ENCODE results near the gene CLEC2D.
"Not testable (repeated sequence)": the region's sequence is repeated elsewhere in the genome, so short reads cannot be mapped to it uniquely, and the experiment has no call there.

Gene CLEC2D

DNA sequence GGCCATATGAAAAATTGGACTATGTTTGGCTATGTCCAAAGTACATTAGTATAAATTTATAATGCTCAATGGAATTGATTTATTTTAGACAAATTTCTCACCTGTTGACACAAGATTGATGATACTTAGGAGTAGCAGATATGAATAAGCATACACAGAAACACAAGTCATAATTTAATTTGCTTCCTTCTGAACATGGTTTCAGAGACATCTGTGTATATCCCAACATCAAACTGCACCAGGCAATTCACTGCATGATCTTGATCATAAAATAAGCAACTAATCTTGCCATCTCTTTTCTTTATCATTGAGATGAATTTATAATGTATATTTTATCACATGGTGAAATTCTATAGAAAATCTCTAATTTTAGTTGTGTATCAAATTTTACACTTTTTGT, 59.6 kb downstream of the CLEC2D start:
- no peak for DNase-seq (ENCODE audit: low spot score)

- no peak for DNase-seq (ENCODE audit: low spot score)
Observed at GRCh38 chr12:9730011-9730410, 60.5 kb downstream of the CLEC2D start.

GRCh38 chr12:9730591-9730990, 61.1 kb downstream of the CLEC2D start:
- DNase-seq (ENCODE audit: low spot score), result no peak

DNA sequence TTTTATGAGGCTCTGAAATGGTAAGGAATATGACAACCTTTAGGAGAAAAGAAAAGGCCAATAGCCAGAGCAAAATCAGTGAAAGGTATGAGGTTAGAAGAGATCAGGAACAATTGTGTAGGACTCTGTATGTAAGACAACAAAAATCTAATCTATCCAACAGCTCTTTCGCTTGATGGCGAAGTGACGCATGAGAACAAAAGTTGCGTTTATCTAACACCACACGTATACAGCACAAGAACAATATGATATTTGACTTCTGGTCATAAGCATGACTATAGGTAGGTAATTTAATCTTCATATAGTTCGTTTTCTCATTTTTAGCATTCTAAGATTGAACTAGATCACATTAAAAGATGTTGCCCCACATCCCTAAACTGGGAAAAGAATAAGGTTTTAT, 61.9 kb downstream of the CLEC2D start:
- no peak for DNase-seq (ENCODE audit: low spot score)

GRCh38 chr12:9731797-9732196, 62.3 kb downstream of the CLEC2D start:
- no peak for DNase-seq (ENCODE audit: low spot score)

DNA sequence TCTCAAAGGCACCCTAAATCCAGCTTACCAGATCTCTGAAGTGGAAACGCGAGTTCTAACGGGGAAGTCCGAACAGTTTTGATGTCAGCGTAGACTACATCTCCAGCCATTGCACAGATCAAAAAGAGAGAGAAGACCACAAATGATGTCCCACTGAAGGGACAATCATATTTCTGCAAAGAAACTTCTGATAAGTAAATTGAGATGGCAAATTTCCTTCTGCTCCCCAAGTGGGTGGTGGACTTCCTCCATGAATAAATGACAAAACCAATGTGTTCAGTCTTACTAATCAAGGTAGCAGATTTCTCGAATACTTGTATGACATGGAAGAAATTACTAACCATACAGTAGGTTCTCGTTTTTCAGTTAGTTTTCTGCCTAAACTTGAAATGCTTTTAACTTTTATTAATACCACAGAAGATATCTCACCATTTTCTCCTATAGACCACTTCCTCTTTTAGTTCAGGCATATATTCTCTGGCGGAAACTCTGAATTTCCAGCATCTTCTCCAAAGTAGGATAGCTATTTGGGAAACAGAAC, 63.5 kb downstream of the CLEC2D start, which contains the start of gene CLECL1:
TSS of gene CLECL1 (minus strand) at position 177 of the 541 bp plus-strand sequence.
- no peak for DNase-seq (ENCODE audit: low spot score)

DNA sequence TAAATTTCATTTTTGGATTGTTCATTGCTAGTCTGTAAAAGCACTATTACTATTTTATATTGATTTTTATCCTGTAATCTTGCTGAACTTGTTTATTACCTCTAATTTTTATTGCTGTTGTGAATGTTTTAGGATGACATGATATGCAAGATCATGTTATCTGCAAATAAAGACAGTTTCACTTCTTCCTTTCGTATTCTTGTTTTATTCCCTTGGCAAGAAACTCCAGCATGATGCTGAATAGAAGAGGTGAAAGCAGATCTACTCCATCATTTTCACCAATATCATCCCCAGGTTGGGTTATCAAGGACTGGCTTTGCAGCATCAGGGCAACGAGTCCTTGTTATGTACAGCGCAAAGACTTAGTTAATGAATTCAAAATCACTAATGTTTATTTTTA, 66.1 kb downstream of the CLEC2D start:
- no peak for DNase-seq (ENCODE audit: low spot score)

- DNase-seq (ENCODE audit: low spot score), result no peak
Observed at GRCh38 chr12:9736936-9737705, 67.6 kb downstream of the CLEC2D start.

GRCh38 chr12:9738905-9739304, 69.4 kb downstream of the CLEC2D start:
- DNase-seq (ENCODE audit: low spot score), result not testable (repeated sequence)

DNA sequence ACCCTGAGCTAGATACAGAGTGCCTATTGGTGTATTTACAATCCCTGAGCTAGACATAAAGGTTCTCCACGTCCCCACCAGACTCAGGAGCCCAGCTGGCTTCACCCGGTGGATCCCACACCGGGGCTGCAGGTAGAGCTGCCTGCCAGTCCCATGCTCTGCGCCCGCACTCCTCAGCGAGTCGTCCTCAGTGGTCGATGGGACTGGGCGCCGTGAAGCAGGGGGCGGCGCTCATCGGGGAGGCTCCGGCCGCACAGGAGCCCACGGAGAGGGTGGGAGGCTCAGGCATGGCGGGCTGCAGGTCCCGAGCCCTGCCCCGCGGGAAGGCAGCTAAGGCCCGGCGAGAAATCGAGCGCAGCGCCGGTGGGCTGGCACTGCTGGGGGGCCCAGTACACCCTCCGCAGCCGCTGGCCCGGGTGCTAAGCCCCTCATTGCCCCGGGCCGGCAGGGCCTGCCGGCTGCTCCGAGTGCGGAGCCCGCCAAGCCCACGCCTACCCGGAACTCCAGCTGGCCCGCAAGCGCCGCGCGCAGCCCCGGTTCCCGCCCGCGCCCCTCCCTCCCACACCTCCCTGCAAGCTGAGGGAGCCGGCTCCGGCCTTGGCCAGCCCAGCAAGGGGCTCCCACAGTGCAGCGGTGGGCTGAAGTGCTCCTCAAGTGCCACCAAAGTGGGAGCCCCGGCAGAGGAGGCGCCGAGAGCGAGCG, 70.0 kb downstream of the CLEC2D start:
- DNase-seq (ENCODE audit: low spot score), result not testable (repeated sequence)

DNA sequence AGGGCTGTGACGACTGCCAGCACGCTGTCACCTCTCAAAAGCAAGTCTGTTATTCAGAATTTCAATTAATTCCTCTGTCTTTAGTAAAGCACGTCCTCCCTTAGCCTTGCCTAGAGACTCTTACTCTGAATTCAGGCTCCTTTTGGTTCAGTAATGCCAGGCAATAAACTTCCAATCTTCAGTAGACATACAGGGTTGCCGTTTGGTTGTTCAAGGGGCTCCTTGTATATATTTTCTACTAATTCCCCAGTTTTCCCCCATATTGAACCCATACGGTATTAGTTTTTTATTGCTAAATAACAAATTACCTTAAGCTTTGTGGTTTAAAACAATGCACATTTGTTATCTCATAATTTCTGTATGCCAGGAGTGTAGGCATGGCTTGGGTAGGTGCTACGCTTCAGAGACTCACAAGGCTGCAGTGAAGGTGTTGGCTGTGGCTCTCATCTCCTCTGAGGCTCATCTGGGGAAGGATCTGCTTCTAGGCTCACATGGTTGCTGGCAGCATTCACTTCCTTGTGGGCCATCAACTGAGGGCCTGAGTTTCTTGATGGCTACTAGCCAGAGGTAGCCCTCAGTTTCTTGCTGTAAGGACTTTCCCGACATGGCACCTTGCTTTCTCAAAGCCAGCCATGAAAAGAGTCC, 70.7 kb downstream of the CLEC2D start:
- no peak for DNase-seq (ENCODE audit: low spot score)

- no peak for DNase-seq (ENCODE audit: low spot score)
Observed at GRCh38 chr12:9741726-9742125, 72.2 kb downstream of the CLEC2D start.

DNA sequence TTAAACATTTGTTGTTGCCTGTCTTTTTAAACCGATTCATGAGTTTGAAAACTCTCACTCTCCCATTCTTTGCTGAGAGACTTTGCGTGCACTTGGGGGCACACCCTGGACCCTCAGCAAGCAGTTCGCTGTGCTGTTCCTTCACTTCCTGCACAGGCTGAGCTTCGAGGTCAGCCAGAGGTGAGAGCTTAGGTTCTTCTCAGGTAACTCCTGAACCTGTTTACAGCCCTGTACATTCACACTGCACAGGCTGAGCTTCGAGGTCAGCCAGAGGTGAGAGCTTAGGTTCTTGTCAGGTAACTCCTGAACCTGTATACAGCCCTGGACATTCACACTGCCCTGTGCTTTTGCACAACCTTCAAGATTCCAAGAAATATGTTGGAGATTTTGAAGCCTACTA, 73.1 kb downstream of the CLEC2D start:
- DNase-seq (ENCODE audit: low spot score), result no peak

DNA sequence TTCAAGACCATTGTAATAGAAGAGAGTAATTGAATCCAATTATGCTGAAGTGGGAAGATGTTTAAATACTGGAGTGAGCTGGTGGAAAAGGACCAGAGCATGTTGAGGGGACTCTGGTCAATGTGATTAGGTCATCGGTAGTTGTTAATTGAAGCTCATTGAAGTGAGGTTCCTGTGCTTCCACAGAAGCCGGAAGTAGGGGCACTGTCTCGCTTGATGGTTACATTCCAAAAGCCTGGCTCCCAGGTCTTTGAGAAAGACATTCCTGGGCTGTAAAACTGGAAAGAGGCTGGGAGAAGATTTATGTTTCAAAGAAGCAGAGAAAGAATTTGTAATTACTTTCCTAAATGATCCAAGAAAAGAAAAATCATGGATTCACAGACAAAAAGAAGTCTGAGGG, 75.7 kb downstream of the CLEC2D start:
- DNase-seq (ENCODE audit: low spot score), result no peak

Data from RKO (cell line).